MM.1S (cell line): ENCODE data around the gene PCDH8.

Experiments
- CTCF ChIP-seq: fragments of 300-600 bp; sonication (generic); IDR thresholded peaks from 2 replicates; pipeline ENCODE4 v1.5.1; 2016; ENCODE audit warnings: antibody characterized with exemption, low read length, mixed read lengths
- EZH2 ChIP-seq: fragments of 300-600 bp; sonication (generic); optimal IDR thresholded peaks from 2 replicates; pipeline ENCODE3; 2017; ENCODE audit warnings: low read depth, mild to moderate bottlenecking, antibody characterized with exemption, low read length, mixed read lengths
- EZH2phosphoT487 ChIP-seq: fragments of 300-600 bp; sonication (generic); IDR thresholded peaks from 2 replicates; pipeline ENCODE4 v1.6.1; 2018; ENCODE audit warnings: antibody characterized with exemption, low read length

GRCh38 chr13:52832313-52832712, 16.1 kb downstream of the PCDH8 start:
- TF ChIP-seq CTCF (no peak), EZH2 (no peak), EZH2phosphoT487 (no peak)
